Activated naive CD4-positive, alpha-beta T cell treated with anti-CD3 and anti-CD28 coated beads, Interleukin-2, amount 50 U/mL, for 72 hours (primary cell): ENCODE measurements around the gene ZFX. TPM values are rescaled to one million over a fixed set of nuclear protein-coding genes. Genes with fewer than 3 reads are reported as not detected.
A peak's percentile ranks its signal among the peaks of the same experiment; 100 is the strongest.
"Not testable (repeated sequence)": the region's sequence is repeated elsewhere in the genome, so short reads cannot be mapped to it uniquely, and the experiment has no call there.

ENCODE experiments used
- ATAC-seq, 2 donors: fragments of 150-1000 bp; cut with Tn5 transposase; 2 replicates each; pipeline ENCODE4 v1.10.0; 2021; ENCODE audit warnings: mild to moderate bottlenecking in 2 of 2, moderate library complexity in 2 of 2
- DNase-seq, 2 donors: peaks; one replicate each; pipeline ENCODE4 v3.0.0; 2021 to 2022; ENCODE audit warnings: low spot score in 2 of 2
- H3K27ac Mint-ChIP-seq, 2 donors: one replicate each; pipeline ENCODE4 v1.8.0; 2022; ENCODE audit warnings: mild to moderate bottlenecking in 2 of 2, mixed read lengths in 2 of 2
- H3K36me3 Mint-ChIP-seq, 2 donors: one replicate each; pipeline ENCODE4 v1.8.0; 2022; ENCODE audit warnings: mixed read lengths in 2 of 2
- H3K9me3 Mint-ChIP-seq, 2 donors: one replicate each; pipeline ENCODE4 v1.8.0; 2022; ENCODE audit warnings: mixed read lengths in 2 of 2
- total RNA-seq, 2 donors: library from RNA; stranded (reverse); gene quantifications; one replicate each; pipeline ENCODE4 v1.2.3, GENCODE V29; 2022

Gene ZFX
- total RNA-seq = 10 to 100 TPM; 31.7 to 44.8 TPM

DNA sequence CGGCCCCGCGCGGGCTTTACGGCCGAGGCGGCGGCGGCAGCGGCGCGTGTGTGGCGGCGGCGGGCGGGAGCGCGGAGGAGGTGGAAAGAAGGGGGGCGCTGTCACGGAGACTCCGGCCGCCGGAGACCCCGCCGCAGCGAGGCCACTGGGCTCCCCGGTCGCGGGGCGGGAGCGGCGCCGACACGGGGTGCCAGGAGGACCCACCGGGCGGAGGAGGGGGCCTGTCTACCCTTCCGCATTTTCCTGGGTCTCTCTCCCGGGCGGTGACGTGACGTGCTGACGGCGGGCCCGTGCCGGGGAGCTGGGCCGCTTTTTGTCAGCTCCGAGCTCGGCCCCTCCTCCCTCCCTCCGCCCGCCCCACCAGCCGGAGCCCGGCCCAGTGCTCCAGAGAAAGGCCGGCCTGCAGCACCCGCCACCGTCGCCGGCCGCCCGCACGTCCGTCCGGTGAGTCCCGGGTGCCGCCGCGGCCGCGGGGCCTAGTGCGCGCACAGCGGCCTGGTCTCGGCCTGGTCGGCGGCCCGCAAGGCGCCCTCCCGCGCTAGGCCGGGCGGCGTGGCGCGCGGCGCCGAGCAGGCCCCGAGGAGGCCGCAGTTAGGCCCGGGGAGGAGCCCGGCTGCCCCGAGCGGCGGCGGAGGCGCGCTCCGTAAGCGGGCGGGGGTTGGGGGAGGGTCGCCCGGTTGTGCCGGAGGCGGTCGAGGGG is at the start of gene ZFX:
Gene ZFX (plus strand): TSS at position 379 of the 700 bp plus-strand sequence. CDS start 23,014 bp downstream, outside the sequence.
- Mint-ChIP-seq H3K9me3 (no peaks in the 10 kb centered on the region), H3K27ac (peak within 1 kb of the TSS; percentile 97), H3K36me3 (peaks cover 22 to 30% of the 10 kb centered on the region in 2 donors)
- ATAC-seq (peak; percentile 52 to 69), DNase-seq (peak; percentile 36 to 61)

DNA sequence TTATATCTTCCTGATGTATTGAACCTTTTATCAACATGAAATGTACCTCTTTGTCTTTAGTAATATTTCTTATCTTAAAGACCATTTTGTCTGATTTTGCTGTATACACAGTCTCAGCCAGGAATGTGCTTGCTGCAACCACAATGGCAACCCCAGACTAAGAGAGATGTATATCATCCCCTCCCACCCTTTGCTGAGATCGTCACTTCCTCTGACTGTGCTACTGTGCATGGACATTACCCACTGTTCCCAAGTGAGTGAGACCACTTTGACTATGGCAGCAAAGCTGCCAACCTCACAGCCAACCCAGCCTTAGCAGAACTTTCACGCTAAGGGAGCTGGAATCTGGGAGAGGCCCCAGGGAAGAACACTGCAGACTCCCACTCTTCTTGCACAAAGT is 48.8 kb upstream of the ZFX start:
- DNase-seq (no peak), ATAC-seq (no peak)
- H3K27ac Mint-ChIP-seq = no peak overlapping the region
- H3K36me3 Mint-ChIP-seq = no peaks in the 10 kb centered on the region
- H3K9me3 Mint-ChIP-seq = no peaks in the 10 kb centered on the region

DNA sequence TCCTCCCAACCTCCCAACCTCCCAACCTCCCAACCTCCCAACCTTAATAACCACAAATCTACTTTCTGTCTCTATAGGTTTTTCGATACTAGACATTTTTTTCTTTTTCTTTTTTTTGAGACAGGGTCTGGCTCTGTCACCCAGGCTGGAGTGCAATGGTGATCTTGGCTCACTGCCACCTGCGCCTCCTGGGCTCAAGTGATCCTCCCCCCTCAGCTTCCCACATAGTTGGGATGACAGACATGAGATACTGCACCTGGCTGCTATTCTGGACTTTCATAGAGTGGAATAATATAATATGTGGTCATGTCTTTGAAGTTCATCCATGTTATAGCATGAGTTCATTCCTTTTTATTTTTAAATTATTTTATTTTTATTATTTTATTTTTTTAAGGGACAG is 39.5 kb upstream of the ZFX start:
- ATAC-seq (no peak), DNase-seq (no peak)
- Mint-ChIP-seq H3K9me3 (no peaks in the 10 kb centered on the region), H3K36me3 (no peaks in the 10 kb centered on the region), H3K27ac (no peak overlapping the region)

DNA sequence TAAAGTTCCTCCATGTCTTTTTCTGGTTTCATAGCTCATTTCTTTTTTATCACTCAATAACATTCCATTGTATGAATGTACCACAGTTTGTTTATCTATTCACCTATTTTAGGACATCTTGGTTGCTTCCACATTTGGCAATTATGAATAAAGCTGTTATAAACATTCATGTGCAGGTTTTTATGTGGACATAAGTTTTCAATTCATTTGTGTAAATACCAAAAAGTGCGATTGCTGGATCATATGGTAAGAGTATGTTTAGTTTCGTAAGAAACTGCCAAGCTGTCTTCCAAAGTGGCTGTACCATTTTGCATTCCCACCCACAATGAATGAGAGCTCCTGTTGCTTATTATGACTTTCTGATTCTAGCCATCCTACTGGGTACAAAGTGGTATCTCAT is 36.3 kb upstream of the ZFX start:
- no peaks in the 10 kb centered on the region for H3K36me3 Mint-ChIP-seq
- ATAC-seq (no peak), DNase-seq (no peak)
- H3K27ac Mint-ChIP-seq = no peak overlapping the region
- no peaks in the 10 kb centered on the region for H3K9me3 Mint-ChIP-seq

DNA sequence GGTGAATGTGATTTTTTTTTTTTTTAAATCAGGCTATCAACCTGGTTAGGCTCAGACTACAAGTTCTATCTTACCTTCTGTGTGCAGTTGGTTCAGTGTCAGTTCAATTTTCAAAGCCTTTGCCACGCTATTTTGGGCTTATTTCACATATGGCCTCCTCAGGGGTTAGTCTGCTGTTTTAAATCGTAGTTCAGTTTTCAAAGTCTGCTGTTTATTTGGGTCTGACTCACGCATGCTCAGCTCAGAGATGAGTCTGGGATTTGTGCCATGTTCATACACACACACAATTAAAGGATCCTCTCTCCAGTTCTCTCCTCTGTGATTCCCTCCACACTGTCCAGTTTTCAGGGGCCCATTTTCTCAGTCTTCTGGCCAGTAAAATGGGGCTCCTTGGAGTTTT is 32.3 kb upstream of the ZFX start:
- DNase-seq (no peak), ATAC-seq (no peak)
- Mint-ChIP-seq H3K36me3 (no peaks in the 10 kb centered on the region), H3K27ac (no peak overlapping the region), H3K9me3 (no peaks in the 10 kb centered on the region)

DNA sequence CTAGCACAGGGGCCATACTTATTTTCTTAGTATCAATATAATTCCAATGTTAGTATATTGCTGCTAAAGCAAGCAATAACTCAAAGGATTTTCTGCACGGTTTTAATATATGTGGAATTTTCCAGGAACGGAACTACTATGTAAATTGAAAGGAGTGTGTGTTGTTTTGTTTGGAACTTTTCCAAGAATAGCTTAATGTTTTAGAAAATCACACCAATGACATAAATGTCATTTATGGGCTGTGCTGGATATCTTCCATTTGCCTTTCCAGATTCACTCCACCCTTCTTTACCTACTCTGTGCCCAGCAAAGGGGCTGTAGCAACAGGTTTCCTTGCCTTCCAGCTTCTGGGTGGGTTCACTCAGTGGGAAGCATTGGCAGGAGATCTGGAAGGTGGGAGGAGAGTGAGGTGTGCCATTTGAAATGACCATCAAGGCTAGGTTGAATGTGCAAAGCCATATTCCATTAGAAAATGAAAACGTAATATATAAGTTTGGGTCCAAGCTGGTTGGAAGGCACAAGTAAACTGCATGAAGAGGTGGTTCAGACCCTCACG is 25.2 kb upstream of the ZFX start:
- H3K9me3 Mint-ChIP-seq = no peaks in the 10 kb centered on the region
- ATAC-seq (no peak), DNase-seq (no peak)
- H3K27ac Mint-ChIP-seq = no peak overlapping the region
- no peaks in the 10 kb centered on the region for H3K36me3 Mint-ChIP-seq

DNA sequence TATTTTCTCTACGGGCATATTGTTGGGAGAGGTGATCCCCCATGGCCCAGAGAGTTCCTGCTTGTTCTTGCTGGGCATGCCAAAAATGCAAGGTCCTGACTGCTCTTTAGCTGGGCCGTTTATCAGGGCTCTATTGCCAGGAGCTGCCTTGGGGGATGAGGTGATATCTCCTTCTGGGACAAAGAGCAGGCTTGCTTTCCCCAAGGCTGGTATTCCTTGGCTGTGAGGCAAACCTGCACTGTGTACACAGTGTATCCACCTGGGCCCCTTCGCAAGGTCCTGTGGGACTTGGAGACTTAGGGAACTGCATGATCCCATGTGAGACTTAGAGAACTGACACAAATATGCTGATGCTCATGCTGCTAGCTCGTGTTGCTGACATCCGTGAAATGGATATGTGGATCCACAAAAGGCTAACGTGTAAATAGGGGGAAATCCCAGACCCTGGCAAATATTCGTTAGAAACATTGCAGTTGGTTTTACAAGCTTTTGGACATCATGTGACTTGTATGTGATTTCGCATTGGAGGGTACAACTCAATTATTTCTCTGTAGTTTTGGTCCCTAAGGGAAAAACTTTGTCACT is 24.4 kb upstream of the ZFX start:
- H3K36me3 Mint-ChIP-seq = no peaks in the 10 kb centered on the region

DNA sequence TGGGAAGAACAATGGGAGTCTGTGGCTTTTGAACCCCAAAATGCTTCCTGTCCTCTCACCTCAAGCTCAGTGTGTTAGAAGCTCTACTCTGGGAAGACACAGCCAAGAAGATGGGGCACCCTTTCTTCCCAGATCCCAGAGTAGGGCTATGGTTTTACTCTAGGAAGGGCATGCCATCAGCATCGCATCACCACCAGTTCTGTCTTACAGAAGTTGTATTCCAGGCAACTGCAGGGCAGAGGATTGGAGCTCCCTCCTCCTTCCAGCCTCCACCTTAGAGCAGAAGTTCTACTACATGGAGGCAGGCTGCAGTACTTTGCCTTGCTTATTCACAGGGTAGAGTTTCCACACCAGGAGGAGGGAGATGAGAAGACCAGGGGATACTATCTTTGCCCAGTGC is 18.1 kb upstream of the ZFX start:
- H3K27ac Mint-ChIP-seq = no peak overlapping the region
- ATAC-seq = no peak
- no peak for DNase-seq
- no peaks in the 10 kb centered on the region for H3K9me3 Mint-ChIP-seq
- no peaks in the 10 kb centered on the region for H3K36me3 Mint-ChIP-seq

More for the DNA sequence above, 24.4 kb upstream of the ZFX start:
- H3K9me3 Mint-ChIP-seq = no peaks in the 10 kb centered on the region
- ATAC-seq (no peak), DNase-seq (no peak)
- H3K27ac Mint-ChIP-seq = no peak overlapping the region

DNA sequence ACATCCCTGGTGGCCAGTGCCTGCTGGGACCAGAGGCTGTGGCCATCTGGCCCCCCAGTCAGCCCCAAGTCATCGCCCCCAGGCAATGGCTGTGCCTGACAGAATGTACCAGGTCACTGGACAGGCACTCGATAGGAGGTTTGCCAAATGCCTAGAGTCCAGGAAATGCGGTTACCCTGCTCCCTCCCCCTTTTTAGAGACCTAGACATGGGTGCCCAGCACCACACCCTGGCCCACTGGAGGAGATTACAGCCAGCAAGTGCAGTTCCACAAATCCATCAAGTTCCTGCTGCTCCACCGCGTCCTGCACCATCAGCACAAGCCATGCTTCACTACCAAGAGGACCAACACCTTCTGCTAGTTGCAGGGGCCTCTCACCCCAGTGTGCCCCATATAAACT is 16.2 kb upstream of the ZFX start:
- Mint-ChIP-seq H3K9me3 (no peaks in the 10 kb centered on the region), H3K36me3 (no peaks in the 10 kb centered on the region), H3K27ac (no peak overlapping the region)
- ATAC-seq (no peak), DNase-seq (no peak)

DNA sequence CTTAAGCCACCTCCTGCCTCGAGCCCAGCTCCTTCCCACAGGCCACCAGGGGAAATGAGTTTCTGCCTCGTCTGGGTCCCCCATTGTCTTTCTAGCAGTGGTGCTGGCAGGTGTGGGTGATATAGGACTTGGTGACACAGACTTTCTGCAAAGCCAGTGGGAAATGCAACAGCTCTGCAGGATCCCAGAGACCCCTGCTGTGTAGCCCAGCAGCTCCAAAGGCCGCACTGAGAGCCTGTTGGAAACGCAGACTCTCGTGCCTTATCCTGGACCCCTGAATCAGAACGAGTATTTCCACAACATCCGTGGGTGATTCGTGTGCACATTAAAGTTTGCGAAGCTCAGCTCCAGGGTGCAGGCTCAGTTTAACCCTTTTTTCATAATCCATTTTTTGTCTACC is 13.8 kb upstream of the ZFX start:
- not testable (repeated sequence) for DNase-seq, H3K36me3 Mint-ChIP-seq, ATAC-seq, H3K27ac Mint-ChIP-seq, H3K9me3 Mint-ChIP-seq

DNA sequence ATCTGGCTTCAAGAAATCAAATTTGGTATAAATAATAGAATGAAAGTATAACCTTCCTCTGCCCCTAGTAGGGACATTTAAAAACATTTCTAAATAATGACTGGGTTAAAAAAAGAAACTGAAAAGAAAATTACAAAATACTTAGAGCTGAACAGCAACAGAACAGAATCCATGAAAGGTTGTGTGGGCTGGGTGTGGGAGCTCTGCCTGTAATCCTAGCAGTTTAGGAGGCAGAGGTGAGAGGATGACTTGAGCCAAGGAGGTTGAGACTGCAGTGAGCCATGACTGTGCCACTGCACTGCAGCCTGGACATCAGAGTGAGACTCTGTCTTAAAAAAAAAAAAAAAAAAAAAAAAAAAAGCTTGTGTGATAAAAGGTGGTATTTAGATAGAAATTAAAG is 12.3 kb upstream of the ZFX start:
- Mint-ChIP-seq H3K9me3 (no peaks in the 10 kb centered on the region), H3K27ac (peak overlapping the region in 1 of 2 donors; percentile 72), H3K36me3 (no peaks in the 10 kb centered on the region)
- ATAC-seq (no peak), DNase-seq (no peak)

DNA sequence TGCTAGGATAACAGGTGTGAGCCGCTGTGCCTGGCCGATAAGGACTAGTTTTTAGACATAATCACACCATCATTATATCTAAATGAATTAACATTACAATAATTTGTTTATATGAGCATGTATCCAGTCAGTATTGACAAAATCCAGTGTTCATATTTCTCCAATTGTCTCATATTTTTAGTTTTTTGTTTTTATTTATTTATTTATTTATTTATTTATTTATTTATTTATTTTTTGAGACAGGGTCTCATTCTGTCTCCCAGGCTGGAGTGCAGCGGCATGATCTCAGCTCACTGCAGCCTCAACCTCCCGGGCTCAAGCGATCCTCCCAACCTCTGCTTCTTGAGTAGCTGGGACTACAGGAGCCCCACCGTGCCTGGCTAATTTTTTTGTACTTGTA is 5.5 kb upstream of the ZFX start:
- not testable (repeated sequence) for DNase-seq, ATAC-seq, H3K36me3 Mint-ChIP-seq, H3K9me3 Mint-ChIP-seq, H3K27ac Mint-ChIP-seq

DNA sequence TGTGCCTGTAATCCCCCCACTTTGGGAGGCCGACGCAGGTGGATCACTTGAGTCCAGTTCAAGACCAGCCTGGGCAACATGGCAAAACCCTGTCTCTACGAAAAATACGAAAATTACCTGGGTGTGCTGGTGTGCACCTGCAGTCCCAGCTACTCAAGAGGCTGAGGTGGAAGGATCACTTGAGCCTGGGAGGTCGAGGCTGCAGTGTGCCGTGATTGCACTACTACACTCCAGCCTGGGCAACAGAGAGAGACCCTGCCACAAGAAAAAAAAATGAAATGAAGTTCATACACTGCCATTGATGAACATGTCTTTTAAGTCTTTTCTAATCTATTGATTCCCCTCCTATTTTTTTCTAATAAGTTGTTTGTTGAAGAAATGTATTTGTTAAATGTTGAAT is 5.0 kb upstream of the ZFX start:
- DNase-seq = no peak
- ATAC-seq = no peak
- Mint-ChIP-seq H3K36me3 (no peaks in the 10 kb centered on the region), H3K27ac (no peak overlapping the region), H3K9me3 (no peaks in the 10 kb centered on the region)

DNA sequence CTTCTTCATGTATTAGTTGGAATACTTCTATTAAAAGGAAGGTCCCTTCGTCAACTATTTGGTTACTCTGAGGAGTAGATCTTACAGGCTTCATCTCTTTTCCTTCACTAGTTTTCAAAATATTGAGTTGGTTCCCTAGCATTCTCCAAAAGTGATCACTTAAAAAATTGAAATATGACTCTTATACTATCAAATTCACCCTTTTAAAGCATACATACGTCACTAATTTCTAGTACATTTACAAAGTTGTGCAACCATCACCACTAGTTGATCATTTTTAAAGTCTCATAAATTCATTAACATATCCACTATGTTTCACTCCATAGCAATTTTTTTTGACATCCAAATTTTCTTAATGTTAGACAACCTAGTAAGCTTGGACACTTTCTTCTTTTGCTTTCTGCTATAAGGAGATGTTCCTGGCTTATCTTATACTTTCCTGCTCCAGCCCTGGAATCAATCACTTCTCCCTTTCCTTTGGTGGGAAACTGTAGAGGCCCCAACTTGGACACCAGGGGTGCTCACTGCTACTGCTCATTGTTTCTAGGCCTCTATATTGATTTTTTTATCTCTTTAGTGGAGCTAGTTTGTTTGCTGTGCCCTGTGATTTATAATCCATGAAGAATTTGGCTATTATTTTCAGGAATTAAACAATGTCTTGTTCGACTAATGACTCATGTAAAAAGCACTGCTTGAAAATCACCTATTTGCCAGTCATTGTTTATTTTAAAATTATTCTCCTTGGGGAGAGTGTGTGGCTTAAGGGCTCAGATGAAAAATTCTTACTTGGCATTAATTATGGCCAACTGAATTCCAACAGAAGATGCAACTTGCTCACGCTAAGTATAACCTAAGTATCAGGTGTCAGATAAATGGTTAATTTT is 4.0 kb upstream of the ZFX start:
- DNase-seq = no peak
- Mint-ChIP-seq H3K36me3 (peaks cover 2% of the 10 kb centered on the region in 2 donors), H3K27ac (no peak overlapping the region), H3K9me3 (no peaks in the 10 kb centered on the region)
- ATAC-seq = no peak

DNA sequence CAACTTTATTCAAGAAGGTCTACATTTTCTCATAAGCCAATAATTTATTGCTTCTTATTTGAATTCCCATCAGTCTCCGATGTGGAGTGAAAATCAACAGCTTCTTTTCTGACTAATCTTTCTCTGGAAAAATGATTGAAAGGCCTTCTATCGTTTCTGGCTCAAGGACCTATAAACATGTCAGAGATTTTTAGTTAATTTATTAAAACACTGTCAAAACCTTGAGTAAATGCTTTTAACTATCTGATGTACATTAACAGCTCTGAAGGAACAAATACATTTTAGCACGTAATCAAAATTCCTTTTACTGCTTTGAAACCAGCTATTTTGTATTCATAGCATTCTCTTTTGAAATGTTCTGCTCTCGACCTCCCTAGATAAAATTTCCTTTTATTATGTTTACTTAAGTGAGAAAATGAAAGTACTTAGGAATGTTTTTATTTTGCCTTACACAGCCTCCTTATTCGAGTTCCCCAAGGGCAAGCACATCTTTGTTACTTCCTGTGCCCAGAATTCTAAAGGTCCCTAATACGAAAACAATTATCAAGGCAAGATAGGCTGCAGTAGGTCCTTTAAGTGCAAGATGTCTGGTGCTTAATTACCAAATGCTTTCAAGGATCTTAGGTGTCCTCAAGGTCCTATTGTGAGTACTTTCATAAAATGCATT is 3.1 kb upstream of the ZFX start:
- H3K27ac Mint-ChIP-seq = peak overlapping the region in 1 of 2 donors; percentile 87
- no peak for ATAC-seq

DNA sequence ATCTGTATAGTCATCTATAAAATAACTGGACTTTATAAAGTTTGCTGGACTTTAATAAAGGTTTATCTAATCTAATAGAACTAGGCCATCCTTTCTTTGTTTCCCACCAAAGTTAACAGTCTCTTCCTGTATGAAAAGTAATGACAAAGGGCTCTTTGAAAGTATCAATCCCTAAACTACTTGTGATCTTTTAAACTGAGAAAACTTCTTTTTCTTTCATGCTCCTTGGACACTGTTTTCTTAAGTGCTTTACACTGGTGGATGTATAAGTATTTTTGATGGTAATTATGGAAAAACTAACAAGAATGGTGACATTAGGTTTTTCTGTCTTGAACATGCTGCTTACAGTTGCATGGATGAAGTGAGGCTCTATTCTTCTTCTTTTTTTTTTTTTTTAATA is 2.4 kb upstream of the ZFX start:
- peak overlapping the region in 1 of 2 donors; percentile 87 for H3K27ac Mint-ChIP-seq

More for the DNA sequence above, 3.1 kb upstream of the ZFX start:
- H3K36me3 Mint-ChIP-seq = peaks cover 11% of the 10 kb centered on the region in 2 donors
- no peak for DNase-seq
- no peaks in the 10 kb centered on the region for H3K9me3 Mint-ChIP-seq

DNA sequence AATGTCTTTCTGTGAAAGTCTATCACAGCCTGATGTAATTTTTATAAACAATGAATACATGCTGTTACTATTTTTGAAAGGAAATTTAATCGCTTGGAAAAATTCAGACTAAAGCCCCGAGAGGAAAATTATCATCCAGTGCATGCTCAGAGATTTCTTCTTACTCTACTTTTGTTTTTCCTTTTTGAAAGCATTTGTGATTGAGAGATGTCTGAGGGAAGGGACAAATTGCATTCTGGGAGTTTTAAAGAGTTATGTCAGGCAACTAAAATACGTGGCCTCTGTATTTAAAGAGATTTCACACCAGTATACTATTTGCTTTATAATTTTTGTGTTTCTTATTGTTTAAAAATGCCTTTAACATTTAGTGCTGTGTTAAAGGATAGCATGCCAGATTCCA is 1.4 kb upstream of the ZFX start:
- H3K9me3 Mint-ChIP-seq = no peaks in the 10 kb centered on the region

More for the DNA sequence above, 2.4 kb upstream of the ZFX start:
- peaks cover 13 to 15% of the 10 kb centered on the region in 2 donors for H3K36me3 Mint-ChIP-seq
- DNase-seq = no peak
- no peaks in the 10 kb centered on the region for H3K9me3 Mint-ChIP-seq
- ATAC-seq = no peak

More for the DNA sequence above, 1.4 kb upstream of the ZFX start:
- Mint-ChIP-seq H3K36me3 (peaks cover 19 to 24% of the 10 kb centered on the region in 2 donors), H3K27ac (peak overlapping the region; percentile 87 to 97)
- DNase-seq (no peak), ATAC-seq (no peak)
